Measurements from ENCODE around the gene PLPPR5. TPM values are rescaled to one million over a fixed set of nuclear protein-coding genes. Genes with fewer than 3 reads are reported as not detected.

The PLPPR5 gene
- total RNA-seq, 4 donors from 2014 or later = not detected

GRCh38 chr1:98896711-98897445 lies 107.8 kb downstream of the PLPPR5 start:
- Histone ChIP-seq H3K4me3 (no peak overlapping the region), H3K27ac (no peak overlapping the region), H3K4me1 (no peaks in the 10 kb centered on the region), H3K27me3 (no peaks in the 10 kb centered on the region), H3K9me3 (no peaks in the 10 kb centered on the region), H3K36me3 (no peaks in the 10 kb centered on the region)
- no peak for DNase-seq (ENCODE audit: low spot score in 2 of 2)
- WGBS = 93% methylated on average over 6 of the region's 6 CpGs
- TF ChIP-seq CTCF (IDR thresholded peaks at IDR 0.05) = no peak
- no peak for TF ChIP-seq POLR2A (IDR thresholded peaks at IDR 0.05)
- TF ChIP-seq EP300 (IDR thresholded peaks at IDR 0.05) = no peak
- TF ChIP-seq POLR2AphosphoS5 (IDR thresholded peaks at IDR 0.05) = no peak

GRCh38 chr1:98893371-98893770 lies 111.3 kb downstream of the PLPPR5 start:
- no peak for DNase-seq (ENCODE audit: low spot score in 2 of 2)
- H3K27ac ChIP-seq = no peak overlapping the region
- H3K9me3 ChIP-seq = no peaks in the 10 kb centered on the region
- WGBS = 52% methylated on average over 2 of the region's 2 CpGs
- H3K36me3 ChIP-seq = no peaks in the 10 kb centered on the region
- H3K4me1 ChIP-seq = no peaks in the 10 kb centered on the region
- H3K27me3 ChIP-seq = no peaks in the 10 kb centered on the region
- TF ChIP-seq CTCF (IDR thresholded peaks at IDR 0.05) (no peak), POLR2AphosphoS5 (IDR thresholded peaks at IDR 0.05) (no peak), POLR2A (IDR thresholded peaks at IDR 0.05) (no peak), EP300 (IDR thresholded peaks at IDR 0.05) (no peak)
- no peak overlapping the region for H3K4me3 ChIP-seq

- Histone ChIP-seq H3K4me1 (no peaks in the 10 kb centered on the region), H3K4me3 (no peak overlapping the region), H3K36me3 (no peaks in the 10 kb centered on the region), H3K27ac (no peak overlapping the region), H3K9me3 (no peaks in the 10 kb centered on the region), H3K27me3 (no peaks in the 10 kb centered on the region)
- DNase-seq (ENCODE audit: low spot score in 2 of 2) = no peak
- TF ChIP-seq POLR2AphosphoS5 (IDR thresholded peaks at IDR 0.05) = no peak
- no peak for TF ChIP-seq POLR2A (IDR thresholded peaks at IDR 0.05)
- no peak for TF ChIP-seq EP300 (IDR thresholded peaks at IDR 0.05)
- TF ChIP-seq CTCF (IDR thresholded peaks at IDR 0.05) = no peak
Measured at GRCh38 chr1:98888869-98889268, 115.8 kb downstream of the PLPPR5 start.

- DNase-seq (ENCODE audit: low spot score in 2 of 2) = no peak
- Histone ChIP-seq H3K4me1 (no peaks in the 10 kb centered on the region), H3K27ac (no peak overlapping the region), H3K27me3 (no peaks in the 10 kb centered on the region), H3K9me3 (no peaks in the 10 kb centered on the region), H3K36me3 (no peaks in the 10 kb centered on the region), H3K4me3 (no peak overlapping the region)
- 57% methylated on average over 1 of the region's 1 CpG for WGBS
- TF ChIP-seq POLR2AphosphoS5 (IDR thresholded peaks at IDR 0.05) (no peak), CTCF (IDR thresholded peaks at IDR 0.05) (no peak), POLR2A (IDR thresholded peaks at IDR 0.05) (no peak), EP300 (IDR thresholded peaks at IDR 0.05) (no peak)
Measured at GRCh38 chr1:98887507-98887906, 117.2 kb downstream of the PLPPR5 start.

GRCh38 chr1:98884864-98885263 lies 119.8 kb downstream of the PLPPR5 start:
- H3K4me3 ChIP-seq = no peak overlapping the region
- H3K9me3 ChIP-seq = no peaks in the 10 kb centered on the region
- no peak for DNase-seq (ENCODE audit: low spot score in 2 of 2)
- no peaks in the 10 kb centered on the region for H3K4me1 ChIP-seq
- TF ChIP-seq POLR2A (IDR thresholded peaks at IDR 0.05) (no peak), POLR2AphosphoS5 (IDR thresholded peaks at IDR 0.05) (no peak), CTCF (IDR thresholded peaks at IDR 0.05) (no peak), EP300 (IDR thresholded peaks at IDR 0.05) (no peak)
- H3K36me3 ChIP-seq = no peaks in the 10 kb centered on the region
- H3K27ac ChIP-seq = no peak overlapping the region
- no peaks in the 10 kb centered on the region for H3K27me3 ChIP-seq

All from suprapubic skin (tissue), 4 donors.